ENCODE results near the gene CHERP.

Gene CHERP

GRCh38 chr19:16470541-16470910 lies 71.7 kb downstream of the CHERP start:
- no peak for DNase-seq
- no peaks in the 10 kb centered on the region for H3K36me3 ChIP-seq
- no peak for TF ChIP-seq CTCF (IDR thresholded peaks at IDR 0.05; ENCODE audit: low read depth, low read length)
- no peaks in the 10 kb centered on the region for H3K27me3 ChIP-seq
- H3K4me3 ChIP-seq (ENCODE audit: low read depth, low read length) = peak overlapping the region; percentile 94
- H3K4me1 ChIP-seq = no peaks in the 10 kb centered on the region
- no peaks in the 10 kb centered on the region for H3K9me3 ChIP-seq
